Measurements from ENCODE around the gene NUSAP1.
"Not testable (repeated sequence)": the region's sequence is repeated elsewhere in the genome, so short reads cannot be mapped to it uniquely, and the experiment has no call there.

Gene NUSAP1

GRCh38 chr15:41416128-41416741 is 83.6 kb downstream of the NUSAP1 start:
- no peak for DNase-seq

- DNase-seq, result peak; percentile 79
Observed at GRCh38 chr15:41416742-41417417, 84.2 kb downstream of the NUSAP1 start, which contains the start of gene RTF1. Gene RTF1 (plus strand): TSS chr15:41417095. CDS start chr15:41417116, 21 bp downstream.

- DNase-seq, result no peak
Observed at GRCh38 chr15:41417418-41418195, 84.9 kb downstream of the NUSAP1 start.

- DNase-seq, result no peak
Observed at GRCh38 chr15:41423979-41424659, 91.4 kb downstream of the NUSAP1 start.

GRCh38 chr15:41424809-41425208 is 92.1 kb downstream of the NUSAP1 start:
- DNase-seq, result no peak

GRCh38 chr15:41425907-41426306 is 93.2 kb downstream of the NUSAP1 start:
- not testable (repeated sequence) for DNase-seq

GRCh38 chr15:41429003-41429890 is 96.6 kb downstream of the NUSAP1 start:
- no peak for DNase-seq

Measured in NCI-H1092 treated with DMSO at 0.1 percent for 48 hours (cell line).